H9 (cell line): ENCODE results near the gene SH3BP5L. TPM values are rescaled to one million over a fixed set of nuclear protein-coding genes. Genes with fewer than 3 reads are reported as not detected.

Source experiments
- DNase-seq: peaks from one replicate; pipeline ENCODE4 v3.0.0-alpha.2; 2017
- H2AFZ ChIP-seq: one replicate; pipeline ENCODE4 v1.6.1; 2013; ENCODE audit warnings: mild to moderate bottlenecking, low read length, control low read depth, moderate library complexity
- H2AK5ac ChIP-seq: 2 replicates; pipeline ENCODE4 v1.6.1; 2013; ENCODE audit warnings: low read length, control low read depth, mixed read lengths; ENCODE audit not compliant: insufficient read length
- H2BK120ac ChIP-seq: one replicate; pipeline ENCODE4 v1.6.1; 2013; ENCODE audit warnings: low read depth, mild to moderate bottlenecking, low read length, control low read depth, inconsistent platforms; ENCODE audit not compliant: poor library complexity, severe bottlenecking
- H2BK12ac ChIP-seq: 2 replicates; pipeline ENCODE4 v1.6.1; 2013; ENCODE audit warnings: low read length, control low read depth, mixed read lengths, low read depth; ENCODE audit not compliant: insufficient read length
- H2BK15ac ChIP-seq: 2 replicates; pipeline ENCODE4 v1.6.1; 2013; ENCODE audit warnings: low read depth, low read length, control low read depth
- H2BK20ac ChIP-seq: one replicate; pipeline ENCODE4 v1.6.1; 2013; ENCODE audit warnings: low read depth, mild to moderate bottlenecking, low read length, control low read depth, inconsistent platforms; ENCODE audit not compliant: poor library complexity, severe bottlenecking
- H2BK5ac ChIP-seq: 2 replicates; pipeline ENCODE4 v1.6.1; 2013; ENCODE audit warnings: low read length, control low read depth, mixed read lengths; ENCODE audit not compliant: insufficient read length
- H3K14ac ChIP-seq: 2 replicates; pipeline ENCODE4 v1.6.1; 2013; ENCODE audit warnings: low read length, control low read depth; ENCODE audit not compliant: insufficient read depth
- H3K18ac ChIP-seq: 2 replicates; pipeline ENCODE4 v1.6.1; 2013; ENCODE audit warnings: low read depth, mild to moderate bottlenecking, mixed read lengths, low read length, control low read depth; ENCODE audit not compliant: insufficient read length
- H3K23ac ChIP-seq: 2 replicates; pipeline ENCODE4 v1.6.1; 2013; ENCODE audit warnings: low read length, control low read depth, mixed read lengths, low read depth; ENCODE audit not compliant: insufficient read length
- H3K23me2 ChIP-seq: 2 replicates; pipeline ENCODE4 v1.6.1; 2013; ENCODE audit warnings: low read depth, mild to moderate bottlenecking, mixed read lengths, low read length, control low read depth; ENCODE audit not compliant: insufficient read length, poor library complexity, severe bottlenecking
- H3K27ac ChIP-seq: 2 replicates; pipeline ENCODE4 v1.5.1; 2013; ENCODE audit warnings: low read length, control low read depth, mixed read lengths, low read depth; ENCODE audit not compliant: insufficient read length
- H3K27me3 ChIP-seq: 2 replicates; pipeline ENCODE4 v1.6.1; 2013; ENCODE audit warnings: low read length, control low read depth, inconsistent platforms; ENCODE audit not compliant: insufficient read depth
- H3K4ac ChIP-seq: 2 replicates; pipeline ENCODE4 v1.6.1; 2013; ENCODE audit warnings: low read depth, mild to moderate bottlenecking, control low read depth, inconsistent platforms, low read length, moderate library complexity
- H3K4me1 ChIP-seq: 2 replicates; pipeline ENCODE4 v1.6.1; 2013; ENCODE audit warnings: low read length, control low read depth, inconsistent platforms; ENCODE audit not compliant: insufficient read depth
- H3K4me2 ChIP-seq: 2 replicates; pipeline ENCODE4 v1.6.1; 2013; ENCODE audit warnings: low read length, control low read depth, mixed read lengths; ENCODE audit not compliant: insufficient read length, insufficient read depth
- H3K56ac ChIP-seq: 2 replicates; pipeline ENCODE4 v1.6.1; 2013; ENCODE audit warnings: low read depth, mild to moderate bottlenecking, mixed read lengths, low read length, control low read depth; ENCODE audit not compliant: insufficient read length
- H3K79me1 ChIP-seq: 2 replicates; pipeline ENCODE4 v1.6.1; 2013; ENCODE audit warnings: low read depth, mild to moderate bottlenecking, moderate library complexity, low read length, control low read depth, inconsistent platforms; ENCODE audit not compliant: insufficient read depth, poor library complexity, severe bottlenecking
- H3K79me2 ChIP-seq: 2 replicates; pipeline ENCODE4 v1.6.1; 2013; ENCODE audit warnings: low read length, control low read depth, inconsistent platforms; ENCODE audit not compliant: insufficient read depth
- H3K9ac ChIP-seq: 2 replicates; pipeline ENCODE4 v1.6.1; 2013; ENCODE audit warnings: low read length, control low read depth, mixed read lengths; ENCODE audit not compliant: insufficient read length; ENCODE audit errors: extremely low read depth
- H3K9me3 ChIP-seq: one replicate; pipeline ENCODE4 v1.6.1; 2013; ENCODE audit warnings: low read depth, low read length, inconsistent platforms; ENCODE audit not compliant: control insufficient read depth
- H3T11ph ChIP-seq: one replicate; pipeline ENCODE4 v1.6.1; 2013; ENCODE audit warnings: mild to moderate bottlenecking, low read length, control low read depth, inconsistent platforms
- H4K20me1 ChIP-seq: one replicate; pipeline ENCODE4 v1.6.1; 2013; ENCODE audit not compliant: control insufficient read depth, insufficient read length, insufficient read depth
- H4K5ac ChIP-seq: 2 replicates; pipeline ENCODE4 v1.6.1; 2013; ENCODE audit warnings: low read depth, mild to moderate bottlenecking, mixed read lengths, low read length, control low read depth; ENCODE audit not compliant: insufficient read length
- H4K8ac ChIP-seq: replicated peaks from 2 replicates; pipeline ENCODE4 v1.6.1; 2013; ENCODE audit warnings: low read length, control low read depth, mixed read lengths, low read depth; ENCODE audit not compliant: insufficient read length
- H4K91ac ChIP-seq: 2 replicates; pipeline ENCODE4 v1.6.1; 2013; ENCODE audit warnings: low read depth, mild to moderate bottlenecking, moderate library complexity, mixed read lengths, low read length, control low read depth; ENCODE audit not compliant: insufficient read length
- H3K27ac Mint-ChIP-seq, 3 experiments: 2 replicates in 2 of 3; 3 replicates in 1 of 3; pipeline ENCODE4 v1.8.0; 2020 to 2021; ENCODE audit warnings: mixed read lengths in 3 of 3, mild to moderate bottlenecking in 1 of 3, moderate library complexity in 1 of 3
- H3K27me3 Mint-ChIP-seq: 2 replicates; pipeline ENCODE4 v1.8.0; 2021; ENCODE audit warnings: low read depth, mild to moderate bottlenecking, moderate library complexity, mixed read lengths
- H3K36me3 Mint-ChIP-seq, 3 experiments: 2 replicates in 2 of 3; 3 replicates in 1 of 3; pipeline ENCODE4 v1.8.0; 2020 to 2021; ENCODE audit warnings: low read depth in 3 of 3, mixed read lengths in 3 of 3; ENCODE audit not compliant: insufficient read depth in 1 of 3
- H3K4me1 Mint-ChIP-seq, 2 experiments: 2 replicates each; pipeline ENCODE4 v1.8.0; 2020; ENCODE audit warnings: mixed read lengths in 2 of 2
- H3K4me3 Mint-ChIP-seq, 2 experiments: 2 replicates in 1 of 2; 3 replicates in 1 of 2; pipeline ENCODE4 v1.8.0; 2020 to 2021; ENCODE audit warnings: mild to moderate bottlenecking in 2 of 2, mixed read lengths in 2 of 2, moderate library complexity in 1 of 2
- H3K9me3 Mint-ChIP-seq, 2 experiments: 2 replicates in 1 of 2; 3 replicates in 1 of 2; pipeline ENCODE4 v1.8.0; 2020; ENCODE audit warnings: mild to moderate bottlenecking in 2 of 2, mixed read lengths in 2 of 2, moderate library complexity in 1 of 2
- WGBS: extraction: QIAGEN DNeasy Blood & Tissue Kit; methylation state at CpG from one replicate; pipeline ENCODE4 v1.1.7; 2013; ENCODE audit warnings: missing lambda C conversion rate, low lambda C conversion rate, mixed read lengths; ENCODE audit not compliant: insufficient read length; ENCODE audit errors: extremely low coverage; 5-methylcytosine and 5-hydroxymethylcytosine counted together
- total RNA-seq: library from RNA; stranded (reverse); gene quantifications from 2 replicates; pipeline ENCODE4 v1.2.1, GENCODE V29; 2021
- TF ChIP-seq, protein P1 (sequence below): fragments of 200-600 bp; sonication (generic); conservative IDR thresholded peaks from 3 replicates; pipeline ENCODE4 v1.8.0; 2021; ENCODE audit warnings: antibody characterized with exemption, mild to moderate bottlenecking

SH3BP5L gene
- total RNA-seq, 1 experiment from 2014 or later = 27.6 TPM

DNA sequence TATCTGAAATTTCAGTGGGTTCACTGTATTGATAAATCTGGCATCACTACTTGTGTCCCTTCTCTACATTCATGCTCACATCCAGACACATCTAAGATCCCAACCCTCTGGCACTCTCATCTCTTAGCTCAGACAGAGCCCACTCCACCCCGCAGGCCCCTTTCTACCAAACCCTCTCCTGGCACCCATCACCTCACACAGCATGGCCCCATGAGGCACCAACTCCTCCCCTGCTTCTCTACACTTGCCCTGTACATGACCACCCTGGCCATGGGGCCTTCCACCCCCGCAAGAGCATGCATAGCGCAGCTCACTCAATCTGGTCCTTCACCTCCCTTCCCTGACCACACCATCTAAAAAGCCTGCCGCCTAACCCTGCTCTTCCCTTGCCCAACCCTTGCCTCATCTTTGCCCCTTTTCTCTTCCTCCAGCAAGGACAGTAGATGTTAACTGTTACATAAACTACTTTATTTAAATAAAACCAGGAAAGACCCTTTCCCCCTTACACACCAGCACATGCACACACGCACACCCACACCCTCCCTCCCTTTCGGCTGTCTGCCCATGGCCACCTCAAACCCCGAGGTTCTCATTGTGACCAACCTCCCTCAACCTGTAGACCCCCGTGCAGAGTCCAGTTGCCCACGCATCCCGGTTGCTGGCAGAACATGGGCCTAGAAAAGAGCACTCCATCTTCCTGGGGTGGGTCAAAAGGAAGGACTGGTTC, 15.6 kb downstream of the SH3BP5L start:
- no peaks in the 10 kb centered on the region for H3K27me3 ChIP-seq
- Mint-ChIP-seq H3K4me1 (0 out of 4 replicates have a peak, but pooled peaks cover 0 to 4% of the 10 kb centered on the region in 2 experiments), H3K27me3 (peaks cover under 1% of the 10 kb centered on the region; the same call in 1 of the 2 replicates), H3K27ac (0 out of 7 replicates have a peak overlapping the region, but pooled peaks of 2 of the 3 experiments have one; percentile 10 to 35), H3K36me3 (peaks cover 23 to 38% (median 37%) of the 10 kb centered on the region in 3 experiments), H3K9me3 (peaks cover 3 to 7% of the 10 kb centered on the region in 2 experiments), H3K4me3 (no peak overlapping the region; a peak in 1 of 5 replicates)
- no peak overlapping the region for H2BK5ac ChIP-seq
- DNase-seq = no peak
- no peak overlapping the region for H2BK12ac ChIP-seq
- no peak overlapping the region for H4K8ac ChIP-seq
- H3K56ac ChIP-seq = no peak overlapping the region
- no peak overlapping the region for H2BK120ac ChIP-seq
- no peak overlapping the region for H2AFZ ChIP-seq
- no peak overlapping the region for H3K4me2 ChIP-seq
- H2AK5ac ChIP-seq = no peak overlapping the region
- H3K18ac ChIP-seq = no peak overlapping the region
- H3K23me2 ChIP-seq = no peaks in the 10 kb centered on the region
- no peak overlapping the region for H3K14ac ChIP-seq
- no peak overlapping the region for H3K4ac ChIP-seq
- H3T11ph ChIP-seq = no peak overlapping the region
- H4K5ac ChIP-seq = no peak overlapping the region
- no peak overlapping the region for H2BK15ac ChIP-seq
- no peaks in the 10 kb centered on the region for H4K20me1 ChIP-seq
- H3K4me1 ChIP-seq = no peaks in the 10 kb centered on the region
- no peak overlapping the region for H3K23ac ChIP-seq
- H2BK20ac ChIP-seq = no peak overlapping the region
- H3K27ac ChIP-seq = no peak overlapping the region
- H3K9ac ChIP-seq = no peak overlapping the region
- no peaks in the 10 kb centered on the region for H3K79me1 ChIP-seq
- no peak overlapping the region for H4K91ac ChIP-seq
- no CpG with 5 or more reads among the region's 10 CpGs for WGBS
- peaks cover 6% of the 10 kb centered on the region for H3K9me3 ChIP-seq
- TF ChIP-seq, protein P1, sequence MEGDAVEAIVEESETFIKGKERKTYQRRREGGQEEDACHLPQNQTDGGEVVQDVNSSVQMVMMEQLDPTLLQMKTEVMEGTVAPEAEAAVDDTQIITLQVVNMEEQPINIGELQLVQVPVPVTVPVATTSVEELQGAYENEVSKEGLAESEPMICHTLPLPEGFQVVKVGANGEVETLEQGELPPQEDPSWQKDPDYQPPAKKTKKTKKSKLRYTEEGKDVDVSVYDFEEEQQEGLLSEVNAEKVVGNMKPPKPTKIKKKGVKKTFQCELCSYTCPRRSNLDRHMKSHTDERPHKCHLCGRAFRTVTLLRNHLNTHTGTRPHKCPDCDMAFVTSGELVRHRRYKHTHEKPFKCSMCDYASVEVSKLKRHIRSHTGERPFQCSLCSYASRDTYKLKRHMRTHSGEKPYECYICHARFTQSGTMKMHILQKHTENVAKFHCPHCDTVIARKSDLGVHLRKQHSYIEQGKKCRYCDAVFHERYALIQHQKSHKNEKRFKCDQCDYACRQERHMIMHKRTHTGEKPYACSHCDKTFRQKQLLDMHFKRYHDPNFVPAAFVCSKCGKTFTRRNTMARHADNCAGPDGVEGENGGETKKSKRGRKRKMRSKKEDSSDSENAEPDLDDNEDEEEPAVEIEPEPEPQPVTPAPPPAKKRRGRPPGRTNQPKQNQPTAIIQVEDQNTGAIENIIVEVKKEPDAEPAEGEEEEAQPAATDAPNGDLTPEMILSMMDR = no peak
- no peaks in the 10 kb centered on the region for H3K79me2 ChIP-seq
